Measurements from ENCODE around the gene C8G. TPM values are rescaled to one million over a fixed set of nuclear protein-coding genes. Genes with fewer than 3 reads are reported as not detected.

The C8G gene
- total and polyA plus RNA-seq, 4 donors: 0.90 to 3.1 (median 1.4) TPM

GRCh38 chr9:136903041-136903554 is 41.9 kb upstream of the C8G start:
- 21 to 42% methylated on average over 12 of the region's 12 CpGs for WGBS, 2 donors
- ATAC-seq (ENCODE audit: low FRiP score) (peak; percentile 58), DNase-seq (peak in 1 of 2 donors; percentile 72)
- H3K36me3 ChIP-seq (ENCODE audit: control insufficient read depth in 1 of 2, insufficient read depth in 2 of 2, low read length in 1 of 2): peaks cover 0 to 2% of the 10 kb centered on the region in 2 donors
- H3K4me3 ChIP-seq (ENCODE audit: low read length in 2 of 2): no peak overlapping the region
- no peaks in the 10 kb centered on the region for H3K9me3 ChIP-seq (ENCODE audit: control insufficient read depth, low read length)
- H3K4me1 ChIP-seq (ENCODE audit: control insufficient read depth in 1 of 2, insufficient read depth in 2 of 2, low read length in 2 of 2): no peaks in the 10 kb centered on the region
- no peaks in the 10 kb centered on the region for H3K27me3 ChIP-seq (ENCODE audit: control insufficient read depth in 1 of 2, insufficient read depth in 2 of 2, low read length in 1 of 2)
- no peak overlapping the region for H3K27ac ChIP-seq (ENCODE audit: low read depth in 1 of 2, low read length in 2 of 2)
- intact Hi-C loops (cut with DNase I): no loop called here

GRCh38 chr9:136906266-136906665 is 38.8 kb upstream of the C8G start:
- no peaks in the 10 kb centered on the region for H3K27me3 ChIP-seq (ENCODE audit: control insufficient read depth in 1 of 2, insufficient read depth in 2 of 2, low read length in 1 of 2)
- H3K9me3 ChIP-seq (ENCODE audit: control insufficient read depth, low read length): no peaks in the 10 kb centered on the region
- no peak overlapping the region for H3K4me3 ChIP-seq (ENCODE audit: low read length in 2 of 2)
- no peak overlapping the region for H3K27ac ChIP-seq (ENCODE audit: low read depth in 1 of 2, low read length in 2 of 2)
- H3K36me3 ChIP-seq (ENCODE audit: control insufficient read depth in 1 of 2, insufficient read depth in 2 of 2, low read length in 1 of 2): no peaks in the 10 kb centered on the region
- intact Hi-C loops (cut with DNase I): no loop called here
- no peaks in the 10 kb centered on the region for H3K4me1 ChIP-seq (ENCODE audit: control insufficient read depth in 1 of 2, insufficient read depth in 2 of 2, low read length in 2 of 2)
- no peak for DNase-seq
- 43 to 56% methylated on average over 4 of the region's 4 CpGs for WGBS, 2 donors
- ATAC-seq (ENCODE audit: low FRiP score): no peak

GRCh38 chr9:136907011-136907914 is 37.8 kb upstream of the C8G start:
- H3K27ac ChIP-seq (ENCODE audit: low read depth in 1 of 2, low read length in 2 of 2): no peak overlapping the region
- no peak overlapping the region for H3K4me3 ChIP-seq (ENCODE audit: low read length in 2 of 2)
- intact Hi-C loops (cut with DNase I): no loop called here
- no peaks in the 10 kb centered on the region for H3K27me3 ChIP-seq (ENCODE audit: control insufficient read depth in 1 of 2, insufficient read depth in 2 of 2, low read length in 1 of 2)
- DNase-seq (no peak), ATAC-seq (ENCODE audit: low FRiP score) (no peak)
- no peaks in the 10 kb centered on the region for H3K36me3 ChIP-seq (ENCODE audit: control insufficient read depth in 1 of 2, insufficient read depth in 2 of 2, low read length in 1 of 2)
- WGBS, 2 donors: 94 to 95% methylated on average over 29 of the region's 29 CpGs
- H3K9me3 ChIP-seq (ENCODE audit: control insufficient read depth, low read length): no peaks in the 10 kb centered on the region
- no peaks in the 10 kb centered on the region for H3K4me1 ChIP-seq (ENCODE audit: control insufficient read depth in 1 of 2, insufficient read depth in 2 of 2, low read length in 2 of 2)

GRCh38 chr9:136910197-136910900 is 34.7 kb upstream of the C8G start:
- 92 to 93% methylated on average over 12 of the region's 12 CpGs for WGBS, 2 donors
- H3K4me3 ChIP-seq (ENCODE audit: low read length in 2 of 2): no peak overlapping the region
- no peak overlapping the region for H3K27ac ChIP-seq (ENCODE audit: low read depth in 1 of 2, low read length in 2 of 2)
- H3K36me3 ChIP-seq (ENCODE audit: control insufficient read depth in 1 of 2, insufficient read depth in 2 of 2, low read length in 1 of 2): no peaks in the 10 kb centered on the region
- H3K9me3 ChIP-seq (ENCODE audit: control insufficient read depth, low read length): no peaks in the 10 kb centered on the region
- no peaks in the 10 kb centered on the region for H3K4me1 ChIP-seq (ENCODE audit: control insufficient read depth in 1 of 2, insufficient read depth in 2 of 2, low read length in 2 of 2)
- intact Hi-C loops (cut with DNase I): no loop called here
- no peak for DNase-seq
- no peaks in the 10 kb centered on the region for H3K27me3 ChIP-seq (ENCODE audit: control insufficient read depth in 1 of 2, insufficient read depth in 2 of 2, low read length in 1 of 2)
- no peak for ATAC-seq (ENCODE audit: low FRiP score)

- Histone ChIP-seq H3K9me3 (ENCODE audit: control insufficient read depth, low read length) (no peaks in the 10 kb centered on the region), H3K27ac (ENCODE audit: low read depth in 1 of 2, low read length in 2 of 2) (no peak overlapping the region), H3K27me3 (ENCODE audit: control insufficient read depth in 1 of 2, insufficient read depth in 2 of 2, low read length in 1 of 2) (no peaks in the 10 kb centered on the region), H3K4me1 (ENCODE audit: control insufficient read depth in 1 of 2, insufficient read depth in 2 of 2, low read length in 2 of 2) (no peaks in the 10 kb centered on the region), H3K36me3 (ENCODE audit: control insufficient read depth in 1 of 2, insufficient read depth in 2 of 2, low read length in 1 of 2) (no peaks in the 10 kb centered on the region), H3K4me3 (ENCODE audit: low read length in 2 of 2) (no peak overlapping the region)
- intact Hi-C loops (cut with DNase I): no loop called here
- ATAC-seq (ENCODE audit: low FRiP score) (no peak), DNase-seq (no peak)
- 90 to 91% methylated on average over 12 of the region's 12 CpGs for WGBS, 2 donors
Observed at GRCh38 chr9:136910901-136911245, 34.2 kb upstream of the C8G start.

- Histone ChIP-seq H3K9me3 (ENCODE audit: control insufficient read depth, low read length) (no peaks in the 10 kb centered on the region), H3K4me3 (ENCODE audit: low read length in 2 of 2) (no peak overlapping the region), H3K4me1 (ENCODE audit: control insufficient read depth in 1 of 2, insufficient read depth in 2 of 2, low read length in 2 of 2) (no peaks in the 10 kb centered on the region), H3K36me3 (ENCODE audit: control insufficient read depth in 1 of 2, insufficient read depth in 2 of 2, low read length in 1 of 2) (peaks cover 0 to 2% of the 10 kb centered on the region in 2 donors), H3K27me3 (ENCODE audit: control insufficient read depth in 1 of 2, insufficient read depth in 2 of 2, low read length in 1 of 2) (no peaks in the 10 kb centered on the region), H3K27ac (ENCODE audit: low read depth in 1 of 2, low read length in 2 of 2) (no peak overlapping the region)
- ATAC-seq (ENCODE audit: low FRiP score) (no peak), DNase-seq (no peak)
- 89% methylated on average over 17 of the region's 17 CpGs for WGBS, 2 donors
- intact Hi-C loops (cut with DNase I): no loop called here
Observed at GRCh38 chr9:136913701-136914438, 31.2 kb upstream of the C8G start.

- Histone ChIP-seq H3K4me1 (ENCODE audit: control insufficient read depth in 1 of 2, insufficient read depth in 2 of 2, low read length in 2 of 2) (no peaks in the 10 kb centered on the region), H3K27ac (ENCODE audit: low read depth in 1 of 2, low read length in 2 of 2) (no peak overlapping the region), H3K4me3 (ENCODE audit: low read length in 2 of 2) (no peak overlapping the region), H3K36me3 (ENCODE audit: control insufficient read depth in 1 of 2, insufficient read depth in 2 of 2, low read length in 1 of 2) (peaks cover 0 to 2% of the 10 kb centered on the region in 2 donors), H3K27me3 (ENCODE audit: control insufficient read depth in 1 of 2, insufficient read depth in 2 of 2, low read length in 1 of 2) (no peaks in the 10 kb centered on the region), H3K9me3 (ENCODE audit: control insufficient read depth, low read length) (no peaks in the 10 kb centered on the region)
- no peak for ATAC-seq (ENCODE audit: low FRiP score)
- intact Hi-C loops (cut with DNase I): no loop called here
- WGBS, 2 donors: 88 to 92% methylated on average over 21 of the region's 21 CpGs
- DNase-seq: no peak
Observed at GRCh38 chr9:136915632-136916329, 29.3 kb upstream of the C8G start.
